HG03521 (cell line): Measurements from ENCODE around the gene MAGEA2.
A peak's percentile ranks its signal among the peaks of the same experiment; 100 is the strongest.
"Not testable (repeated sequence)": the region's sequence is repeated elsewhere in the genome, so short reads cannot be mapped to it uniquely, and the experiment has no call there.

Source experiments
- ATAC-seq: cut with Tn5 transposase; IDR thresholded peaks from one replicate; pipeline ENCODE4 v1.9.1; 2021; ENCODE audit warnings: mild to moderate bottlenecking, moderate library complexity; ENCODE audit not compliant: unreplicated experiment

Gene MAGEA2

DNA sequence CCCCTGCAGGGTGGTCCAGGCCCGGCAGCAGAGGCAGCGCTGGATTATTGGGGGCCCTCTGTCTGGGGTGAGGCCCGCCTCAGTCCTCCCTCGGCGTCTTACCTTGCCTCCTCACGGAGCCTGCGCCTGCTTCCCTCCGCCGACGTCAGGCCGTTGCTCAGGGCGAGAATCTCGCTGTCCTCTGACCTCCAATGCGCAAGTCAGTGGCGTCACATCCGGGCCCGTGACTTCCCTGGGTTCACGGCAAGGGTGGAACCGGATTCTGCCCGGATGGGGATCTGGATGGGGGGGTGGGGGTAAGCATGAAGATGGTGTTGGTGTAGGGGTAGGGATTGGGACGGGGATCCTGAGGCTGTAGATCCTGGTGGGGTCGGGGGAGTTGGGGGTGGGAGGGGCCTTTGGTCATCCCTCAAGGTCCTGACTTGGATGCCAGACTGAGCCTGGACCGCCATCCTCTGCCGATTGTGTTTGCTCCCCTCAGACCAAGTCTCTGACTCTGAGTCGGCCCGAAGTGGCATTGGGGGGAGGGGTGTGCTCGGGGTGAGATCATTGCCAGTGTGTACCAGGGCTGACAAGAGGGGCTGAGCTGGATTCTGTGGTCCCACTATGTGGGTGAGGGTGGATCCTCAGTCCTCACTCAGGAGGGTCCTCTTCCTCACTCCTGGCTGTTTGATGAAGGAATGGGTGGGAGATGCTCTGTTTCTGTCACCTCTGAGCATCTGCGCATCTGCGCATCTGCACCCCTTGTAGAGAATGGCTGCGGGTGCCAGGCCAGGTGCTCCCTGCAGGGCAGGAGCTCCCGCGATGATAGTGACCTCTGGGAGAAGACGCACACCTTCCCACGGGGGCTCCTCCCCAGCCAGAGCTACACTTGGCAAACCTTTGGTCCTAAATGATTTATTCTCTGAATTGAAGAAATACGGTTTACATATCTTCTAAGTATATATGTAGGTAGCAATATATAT, at the start of gene MAGEA2:
Gene MAGEA2 (minus strand): TSS at position 157 of the 965 bp plus-strand sequence. CDS start 2,479 bp downstream, outside the sequence.
- ATAC-seq, result not testable (repeated sequence)

DNA sequence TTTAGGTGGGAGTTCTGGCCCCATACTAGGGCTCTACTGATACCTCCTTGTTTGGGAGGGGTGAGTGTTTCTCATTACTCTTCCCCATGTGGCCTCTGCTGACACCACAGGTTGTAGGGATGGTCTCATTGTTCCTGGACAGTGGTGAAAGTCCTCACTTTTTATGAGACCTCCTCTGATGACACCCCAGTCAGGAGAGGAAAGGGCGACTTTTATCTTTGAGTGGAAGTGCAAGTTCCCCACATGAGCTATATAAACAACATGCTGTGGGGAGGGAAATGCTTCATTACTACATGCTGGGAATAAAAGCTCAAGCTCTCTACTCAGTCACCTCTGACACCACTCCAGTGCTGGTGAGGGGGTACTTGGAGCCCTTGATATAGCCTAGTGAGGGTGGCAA, 45.3 kb upstream of the MAGEA2 start:
- no peak for ATAC-seq

DNA sequence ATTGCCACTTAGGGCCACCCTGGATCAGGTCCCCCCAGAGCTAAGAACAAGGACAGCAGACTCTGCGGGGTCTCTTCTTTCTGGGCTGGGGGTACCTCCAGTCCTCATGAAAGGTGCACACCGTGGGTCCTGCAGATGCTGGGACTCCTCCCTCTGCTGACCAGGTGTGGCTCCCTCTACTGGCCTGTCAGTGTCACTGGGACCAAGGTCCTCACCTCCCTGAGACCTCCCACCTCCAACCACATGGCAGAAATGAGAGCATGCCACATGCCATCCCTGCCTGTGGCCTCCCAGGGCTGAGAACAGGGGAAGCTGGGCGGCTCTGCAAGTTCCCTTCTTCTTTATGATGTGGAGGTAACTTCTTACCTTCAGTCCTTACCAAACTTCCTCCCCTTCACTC, 33.4 kb upstream of the MAGEA2 start:
- ATAC-seq, result peak; percentile 81

DNA sequence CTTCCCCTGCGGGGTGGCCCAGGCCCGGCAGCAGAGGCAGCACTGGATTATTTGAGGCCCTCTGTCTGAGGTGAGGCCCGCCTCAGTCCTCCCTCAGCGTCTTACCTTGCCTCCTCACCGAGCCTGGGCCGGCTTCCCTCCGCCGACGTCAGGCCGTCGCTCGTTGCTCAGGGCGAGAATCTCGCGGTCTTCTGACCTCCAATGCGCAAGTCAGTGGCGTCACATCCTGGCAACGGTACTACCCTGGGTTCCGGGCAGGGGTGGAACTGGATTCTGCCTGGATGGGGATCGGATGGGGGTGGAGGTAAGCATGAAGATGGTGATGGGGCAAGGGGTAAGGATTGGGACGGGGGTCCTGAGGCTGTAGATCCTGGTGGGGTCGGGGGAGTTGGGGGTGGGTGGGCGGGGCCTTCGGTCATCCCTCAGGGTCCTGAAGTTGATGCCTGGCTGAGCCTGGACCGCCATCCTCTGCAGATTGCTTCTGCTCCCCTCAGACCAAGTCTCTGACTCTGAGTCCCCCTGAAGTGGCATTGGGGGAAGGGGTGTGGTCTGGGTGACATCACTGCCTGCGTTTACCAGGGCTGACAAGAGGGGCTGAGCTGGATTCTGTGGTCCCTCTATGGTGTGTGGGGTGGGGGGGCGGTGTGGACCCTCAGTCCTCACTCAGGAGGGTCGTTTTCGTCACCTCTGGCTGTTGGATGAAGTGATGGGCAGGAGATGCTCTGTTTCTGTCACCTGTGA, 16.1 kb upstream of the MAGEA2 start, which contains the start of gene MAGEA6:
Gene MAGEA6 (minus strand): TSS at position 141 of the 741 bp plus-strand sequence. CDS start 2,039 bp downstream, outside the sequence.
- ATAC-seq, result not testable (repeated sequence)

GRCh38 chrX:152766562-152766961, 12.9 kb upstream of the MAGEA2 start:
- ATAC-seq, result not testable (repeated sequence)

GRCh38 chrX:152761582-152761981, 7.9 kb upstream of the MAGEA2 start:
- ATAC-seq, result not testable (repeated sequence)

DNA sequence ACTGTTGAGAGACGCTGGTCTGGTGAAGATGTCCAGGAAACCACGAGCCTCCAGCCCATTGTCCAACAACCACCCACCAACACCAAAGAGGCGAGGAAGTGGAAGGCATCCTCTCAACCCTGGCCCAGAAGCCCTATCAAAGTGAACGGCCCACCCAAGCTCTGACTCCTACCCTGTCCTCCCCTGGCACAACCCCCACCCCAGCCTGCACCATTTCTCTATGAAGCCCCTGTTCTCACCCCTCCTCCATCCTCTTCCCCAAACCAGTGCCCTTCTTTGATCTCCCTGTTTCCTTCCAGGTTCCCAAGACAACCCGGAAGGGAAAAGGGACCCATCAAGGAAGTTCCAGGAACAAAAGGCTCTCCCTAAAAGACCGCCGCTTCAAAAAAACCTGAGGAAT, 5.9 kb upstream of the MAGEA2 start:
- ATAC-seq, result not testable (repeated sequence)

DNA sequence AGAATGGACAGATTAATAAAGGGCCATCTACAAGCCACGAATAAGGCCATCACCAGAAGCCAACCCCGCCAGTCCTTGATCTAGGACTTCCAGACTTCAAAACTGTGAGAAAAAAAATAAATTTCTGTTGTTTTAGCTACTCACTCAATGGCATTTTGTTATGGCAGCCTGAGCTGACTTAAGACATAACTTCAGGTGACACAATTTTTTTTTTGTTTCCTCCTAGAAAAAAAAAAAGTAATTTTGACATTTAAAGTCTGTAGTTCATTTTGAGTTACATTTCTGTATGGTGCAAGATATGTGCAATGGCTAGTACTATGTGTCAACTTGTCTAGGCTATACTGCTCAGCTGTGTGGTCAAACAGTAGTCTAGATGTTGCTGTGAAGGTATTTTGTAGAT, 5.3 kb upstream of the MAGEA2 start, which contains the start of gene CSAG3:
Gene CSAG3 (plus strand): TSS at position 301 of the 400 bp plus-strand sequence.
- ATAC-seq, result not testable (repeated sequence)

DNA sequence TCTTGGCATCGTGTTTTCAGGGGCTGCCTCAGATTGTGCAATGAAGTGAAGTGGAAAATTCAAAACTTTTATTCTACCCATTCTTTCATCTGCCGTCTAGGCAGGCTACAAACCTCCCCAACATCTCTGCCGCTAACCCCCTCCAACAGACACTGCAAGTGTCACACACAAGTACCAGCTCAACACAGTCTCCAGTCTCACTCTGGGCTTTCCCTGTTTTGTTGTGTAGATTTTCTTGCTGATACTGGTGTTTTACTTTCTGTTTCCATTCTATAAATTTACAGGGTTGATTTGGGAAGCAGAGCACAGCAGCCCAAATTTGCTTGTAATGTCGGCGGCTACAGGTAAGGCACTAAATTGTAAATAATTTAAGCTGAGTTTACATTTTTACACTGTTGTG, 1.2 kb upstream of the MAGEA2 start:
- not testable (repeated sequence) for ATAC-seq

DNA sequence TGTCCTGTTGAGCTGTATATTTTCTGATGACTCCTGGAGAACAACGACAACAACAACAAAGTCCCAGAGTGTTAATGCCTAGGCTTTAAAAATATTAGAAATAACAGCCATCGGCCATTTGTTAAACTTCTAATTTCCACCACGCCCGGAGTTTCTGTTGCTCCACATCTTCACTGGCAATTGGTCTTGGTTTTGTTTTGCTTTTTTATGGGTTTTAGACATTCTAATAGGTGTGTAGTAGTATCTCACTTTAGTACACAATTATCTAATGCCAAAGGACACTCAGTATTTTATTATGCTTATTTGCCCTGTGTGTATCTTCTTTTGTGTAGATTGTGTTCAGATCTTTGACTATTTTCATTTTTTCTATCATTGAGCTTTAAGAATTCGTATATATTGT, 15.1 kb downstream of the MAGEA2 start:
- ATAC-seq, result no peak

DNA sequence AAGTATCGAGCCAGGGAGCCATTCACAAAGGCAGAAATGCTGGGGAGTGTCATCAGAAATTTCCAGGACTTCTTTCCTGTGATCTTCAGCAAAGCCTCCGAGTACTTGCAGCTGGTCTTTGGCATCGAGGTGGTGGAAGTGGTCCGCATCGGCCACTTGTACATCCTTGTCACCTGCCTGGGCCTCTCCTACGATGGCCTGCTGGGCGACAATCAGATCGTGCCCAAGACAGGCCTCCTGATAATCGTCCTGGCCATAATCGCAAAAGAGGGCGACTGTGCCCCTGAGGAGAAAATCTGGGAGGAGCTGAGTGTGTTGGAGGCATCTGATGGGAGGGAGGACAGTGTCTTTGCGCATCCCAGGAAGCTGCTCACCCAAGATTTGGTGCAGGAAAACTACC, 17.1 kb downstream of the MAGEA2 start:
- ATAC-seq, result not testable (repeated sequence)

DNA sequence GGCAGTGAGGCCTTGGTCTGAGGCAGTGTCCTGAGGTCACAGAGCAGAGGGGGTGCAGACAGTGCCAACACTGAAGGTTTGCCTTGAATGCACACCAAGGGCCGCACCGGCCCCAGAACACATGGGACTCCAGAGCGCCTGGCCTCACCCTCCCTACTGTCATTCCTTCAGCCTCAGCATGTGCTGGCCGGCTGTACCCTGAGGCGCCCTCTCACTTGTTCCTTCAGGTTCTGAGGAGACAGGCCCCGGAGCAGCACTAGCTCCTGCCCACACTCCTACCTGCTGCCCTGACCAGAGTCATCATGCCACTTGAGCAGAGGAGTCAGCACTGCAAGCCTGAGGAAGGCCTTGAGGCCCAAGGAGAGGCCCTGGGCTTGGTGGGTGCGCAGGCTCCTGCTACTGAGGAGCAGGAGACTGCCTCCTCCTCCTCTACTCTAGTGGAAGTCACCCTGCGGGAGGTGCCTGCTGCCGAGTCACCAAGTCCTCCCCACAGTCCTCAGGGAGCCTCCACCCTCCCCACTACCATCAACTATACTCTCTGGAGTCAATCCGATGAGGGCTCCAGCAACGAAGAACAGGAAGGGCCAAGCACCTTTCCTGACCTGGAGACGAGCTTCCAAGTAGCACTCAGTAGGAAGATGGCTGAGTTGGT, 17.7 kb downstream of the MAGEA2 start:
- no peak for ATAC-seq

DNA sequence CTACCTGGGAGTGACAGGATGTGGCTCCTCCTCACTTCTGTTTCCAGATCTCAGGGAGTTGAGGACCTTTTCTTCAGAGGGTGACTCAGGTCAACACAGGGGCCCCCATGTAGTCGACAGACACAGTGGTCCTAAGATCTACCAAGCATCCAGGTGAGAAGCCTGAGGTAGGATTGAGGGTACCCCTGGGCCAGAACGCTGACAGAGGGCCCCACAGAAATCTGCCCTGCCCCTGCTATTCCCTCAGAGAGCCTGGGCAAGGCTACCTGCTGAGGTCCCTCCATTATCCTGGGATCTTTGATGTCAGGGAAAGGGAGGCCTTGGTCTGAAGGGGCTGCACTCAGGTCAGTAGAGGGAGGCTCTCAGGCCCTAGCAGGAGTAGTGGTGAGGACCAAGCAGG, 18.5 kb downstream of the MAGEA2 start:
- no peak for ATAC-seq

DNA sequence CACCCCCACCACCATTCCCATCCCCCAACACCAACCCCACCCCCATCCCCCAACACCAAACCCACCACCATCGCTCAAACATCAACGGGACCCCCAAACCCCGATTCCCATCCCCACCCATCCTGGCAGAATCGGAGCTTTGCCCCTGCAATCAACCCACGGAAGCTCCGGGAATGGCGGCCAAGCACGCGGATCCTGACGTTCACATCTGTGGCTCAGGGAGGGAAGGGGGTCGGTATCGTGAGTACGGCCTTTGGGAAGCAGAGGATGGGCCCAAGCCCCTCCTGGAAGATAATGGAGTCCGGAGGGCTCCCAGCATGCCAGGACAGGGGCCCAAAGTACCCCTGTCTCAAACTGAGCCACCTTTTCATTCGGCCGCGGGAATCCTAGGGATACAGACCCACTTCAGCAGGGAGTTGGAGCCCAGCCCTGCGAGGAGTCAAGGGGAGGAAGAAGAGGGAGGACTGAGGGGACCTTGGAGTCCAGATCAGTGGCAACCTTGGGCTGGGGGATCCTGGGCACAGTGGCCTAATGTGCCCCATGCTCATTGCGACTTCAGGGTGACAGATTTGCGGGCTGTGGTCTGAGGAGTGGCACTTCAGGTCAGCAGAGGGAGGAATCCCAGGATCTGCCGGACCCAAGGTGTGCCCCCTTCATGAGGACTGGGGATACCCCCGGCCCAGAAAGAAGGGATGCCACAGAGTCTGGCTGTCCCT, 19.3 kb downstream of the MAGEA2 start:
- not testable (repeated sequence) for ATAC-seq

DNA sequence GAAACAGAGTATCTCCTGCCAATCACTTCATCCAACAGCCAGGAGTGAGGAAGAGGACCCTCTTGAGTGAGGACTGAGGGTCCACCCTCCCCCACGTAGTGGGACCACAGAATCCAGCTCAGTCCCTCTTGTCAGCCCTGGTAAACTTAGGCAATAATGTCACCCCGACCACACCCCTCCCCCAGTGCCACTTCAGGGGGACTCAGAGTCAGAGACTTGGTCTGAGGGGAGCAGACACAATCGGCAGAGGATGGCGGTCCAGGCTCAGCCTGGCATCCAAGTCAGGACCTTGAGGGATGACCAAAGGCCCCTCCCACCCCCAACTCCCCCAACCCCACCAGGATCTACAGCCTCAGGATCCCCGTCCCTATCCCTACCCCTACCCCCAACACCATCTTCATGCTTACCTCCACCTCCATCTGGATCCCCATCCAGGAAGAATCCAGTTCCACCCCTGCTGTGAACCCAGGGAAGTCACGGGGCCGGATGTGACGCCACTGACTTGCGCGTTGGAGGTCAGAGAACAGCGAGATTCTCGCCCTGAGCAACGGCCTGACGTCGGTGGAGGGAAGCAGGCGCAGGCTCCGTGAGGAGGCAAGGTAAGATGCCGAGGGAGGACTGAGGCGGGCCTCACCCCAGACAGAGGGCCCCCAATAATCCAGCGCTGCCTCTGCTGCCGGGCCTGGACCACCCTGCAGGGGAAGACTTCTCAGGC, 20.2 kb downstream of the MAGEA2 start, which contains the start of the genes CSAG1 and MAGEA12:
Gene CSAG1 (minus strand): TSS at position 461 of the 715 bp plus-strand sequence. CDS start 1,261 bp downstream, outside the sequence.
Gene MAGEA12 (plus strand): TSS at position 497 of the 715 bp plus-strand sequence. CDS start 2,405 bp downstream, outside the sequence.
- ATAC-seq, result no peak

- ATAC-seq, result no peak
These were observed 28.2 kb downstream of the MAGEA2 start for GRCh38 chrX:152725409-152725808.

DNA sequence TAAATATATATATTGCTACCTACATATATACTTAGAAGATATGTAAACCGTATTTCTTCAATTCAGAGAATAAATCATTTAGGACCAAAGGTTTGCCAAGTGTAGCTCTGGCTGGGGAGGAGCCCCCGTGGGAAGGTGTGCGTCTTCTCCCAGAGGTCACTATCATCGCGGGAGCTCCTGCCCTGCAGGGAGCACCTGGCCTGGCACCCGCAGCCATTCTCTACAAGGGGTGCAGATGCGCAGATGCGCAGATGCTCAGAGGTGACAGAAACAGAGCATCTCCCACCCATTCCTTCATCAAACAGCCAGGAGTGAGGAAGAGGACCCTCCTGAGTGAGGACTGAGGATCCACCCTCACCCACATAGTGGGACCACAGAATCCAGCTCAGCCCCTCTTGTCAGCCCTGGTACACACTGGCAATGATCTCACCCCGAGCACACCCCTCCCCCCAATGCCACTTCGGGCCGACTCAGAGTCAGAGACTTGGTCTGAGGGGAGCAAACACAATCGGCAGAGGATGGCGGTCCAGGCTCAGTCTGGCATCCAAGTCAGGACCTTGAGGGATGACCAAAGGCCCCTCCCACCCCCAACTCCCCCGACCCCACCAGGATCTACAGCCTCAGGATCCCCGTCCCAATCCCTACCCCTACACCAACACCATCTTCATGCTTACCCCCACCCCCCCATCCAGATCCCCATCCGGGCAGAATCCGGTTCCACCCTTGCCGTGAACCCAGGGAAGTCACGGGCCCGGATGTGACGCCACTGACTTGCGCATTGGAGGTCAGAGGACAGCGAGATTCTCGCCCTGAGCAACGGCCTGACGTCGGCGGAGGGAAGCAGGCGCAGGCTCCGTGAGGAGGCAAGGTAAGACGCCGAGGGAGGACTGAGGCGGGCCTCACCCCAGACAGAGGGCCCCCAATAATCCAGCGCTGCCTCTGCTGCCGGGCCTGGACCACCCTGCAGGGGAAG, 39.5 kb downstream of the MAGEA2 start, which contains the start of gene MAGEA2B:
Gene MAGEA2B (plus strand): TSS at position 814 of the 973 bp plus-strand sequence. CDS start 2,479 bp downstream, outside the sequence.
- not testable (repeated sequence) for ATAC-seq

- ATAC-seq, result not testable (repeated sequence)
These were observed 40.4 kb downstream of the MAGEA2 start for GRCh38 chrX:152713195-152713594.
